ENCODE measurements around the gene IGFBP4. TPM values are rescaled to one million over a fixed set of nuclear protein-coding genes. Genes with fewer than 3 reads are reported as not detected.

The IGFBP4 gene
- polyA plus RNA-seq, 1 experiment, result 1,200 TPM

GRCh38 chr17:40469805-40470675, 26.8 kb downstream of the IGFBP4 start:
- H3K4me3 ChIP-seq (ENCODE audit: low read depth, low read length), result no peak overlapping the region

GRCh38 chr17:40470932-40471828, 27.9 kb downstream of the IGFBP4 start:
- TF ChIP-seq CTCF (IDR thresholded peaks at IDR 0.05; ENCODE audit: insufficient read depth, low read depth, low read length), result no peak
- Histone ChIP-seq H3K4me3 (ENCODE audit: low read depth, low read length) (no peak overlapping the region), H3K36me3 (ENCODE audit: control insufficient read depth, insufficient read depth, low read length) (no peaks in the 10 kb centered on the region), H3K27me3 (ENCODE audit: control insufficient read depth, insufficient read depth, low read length) (no peaks in the 10 kb centered on the region)
- ChIA-PET POLR2A (interaction anchor here (0.6 to 1.3 kb wide), 2 partner anchors 20 to 34 kb away, joined by 3 read pairs; no protein-coding TSS in a partner anchor), CTCF (interaction anchor here (0.7 to 3.7 kb wide), 7 partner anchors 11 to 88 kb away, joined by 3 to 18 read pairs (median 5); partner anchors contain the start of gene IGFBP4)
- DNase-seq (ENCODE audit: low read depth), result no peak

More at GRCh38 chr17:40469805-40470675, 26.8 kb downstream of the IGFBP4 start:
- TF ChIP-seq CTCF (IDR thresholded peaks at IDR 0.05; ENCODE audit: insufficient read depth, low read depth, low read length), result no peak
- POLR2A ChIA-PET, result no interaction called here
- no peak for DNase-seq (ENCODE audit: low read depth)
- CTCF ChIA-PET, result interaction anchor here (0.8 to 3.7 kb wide), 3 partner anchors 32 to 90 kb away, joined by 3 to 18 read pairs (median 5); no protein-coding TSS in a partner anchor
- Histone ChIP-seq H3K27me3 (ENCODE audit: control insufficient read depth, insufficient read depth, low read length) (no peaks in the 10 kb centered on the region), H3K36me3 (ENCODE audit: control insufficient read depth, insufficient read depth, low read length) (no peaks in the 10 kb centered on the region)

DNA sequence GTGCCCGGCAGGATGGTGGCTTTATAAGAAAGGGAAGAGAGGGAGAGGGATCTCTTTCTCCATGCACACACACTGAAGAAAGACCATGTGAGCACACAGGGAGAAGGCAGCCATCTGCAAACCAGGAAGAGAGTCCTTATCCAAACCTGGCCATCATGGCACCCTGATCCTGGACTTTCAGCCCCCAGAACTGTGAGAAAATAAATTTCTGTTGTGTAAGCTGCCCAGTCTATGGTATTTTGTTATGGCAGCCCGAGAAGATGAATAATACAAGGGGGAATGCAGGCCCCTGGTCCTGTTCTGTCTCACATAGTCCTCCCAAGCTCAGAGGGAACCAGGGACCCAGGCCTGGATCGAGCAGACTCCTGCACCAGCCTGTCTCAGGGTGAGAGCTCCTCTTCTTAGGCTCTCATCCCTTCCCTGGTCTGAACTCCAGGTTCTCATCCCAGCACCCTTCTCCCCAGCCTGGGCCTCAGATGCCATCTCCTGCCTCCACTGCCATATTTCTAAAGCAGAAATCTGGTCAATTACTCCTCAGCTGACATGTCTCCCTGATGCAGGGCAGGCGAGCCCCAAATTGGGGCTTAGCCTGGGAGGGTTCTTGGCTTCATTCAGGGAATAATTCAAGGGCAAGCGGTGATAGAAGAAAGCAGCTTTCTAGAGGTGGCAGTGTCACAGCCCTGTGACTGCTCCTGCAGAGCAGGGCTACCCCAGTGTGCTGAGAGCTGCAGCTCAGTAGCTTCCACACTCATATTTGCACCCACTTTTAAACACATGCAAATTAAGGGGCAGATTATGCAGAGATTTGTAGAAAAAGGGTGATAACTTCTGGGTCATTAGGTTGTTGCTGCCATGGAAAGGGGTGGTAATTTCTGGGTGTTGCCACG, 28.8 kb downstream of the IGFBP4 start:
- no peaks in the 10 kb centered on the region for H3K36me3 ChIP-seq (ENCODE audit: control insufficient read depth, insufficient read depth, low read length)
- no peak overlapping the region for H3K4me3 ChIP-seq (ENCODE audit: low read depth, low read length)
- no peak for DNase-seq (ENCODE audit: low read depth)
- POLR2A ChIA-PET, result interaction anchor here (0.6 to 1.3 kb wide), 3 partner anchors 18 to 33 kb away, joined by 3 read pairs; no protein-coding TSS in a partner anchor
- no peaks in the 10 kb centered on the region for H3K27me3 ChIP-seq (ENCODE audit: control insufficient read depth, insufficient read depth, low read length)
- no peak for TF ChIP-seq CTCF (IDR thresholded peaks at IDR 0.05; ENCODE audit: insufficient read depth, low read depth, low read length)
- CTCF ChIA-PET, result interaction anchor here (0.7 to 3.7 kb wide), 9 partner anchors 10 to 113 kb away, joined by 3 to 18 read pairs (median 4); partner anchors contain the start of gene IGFBP4

DNA sequence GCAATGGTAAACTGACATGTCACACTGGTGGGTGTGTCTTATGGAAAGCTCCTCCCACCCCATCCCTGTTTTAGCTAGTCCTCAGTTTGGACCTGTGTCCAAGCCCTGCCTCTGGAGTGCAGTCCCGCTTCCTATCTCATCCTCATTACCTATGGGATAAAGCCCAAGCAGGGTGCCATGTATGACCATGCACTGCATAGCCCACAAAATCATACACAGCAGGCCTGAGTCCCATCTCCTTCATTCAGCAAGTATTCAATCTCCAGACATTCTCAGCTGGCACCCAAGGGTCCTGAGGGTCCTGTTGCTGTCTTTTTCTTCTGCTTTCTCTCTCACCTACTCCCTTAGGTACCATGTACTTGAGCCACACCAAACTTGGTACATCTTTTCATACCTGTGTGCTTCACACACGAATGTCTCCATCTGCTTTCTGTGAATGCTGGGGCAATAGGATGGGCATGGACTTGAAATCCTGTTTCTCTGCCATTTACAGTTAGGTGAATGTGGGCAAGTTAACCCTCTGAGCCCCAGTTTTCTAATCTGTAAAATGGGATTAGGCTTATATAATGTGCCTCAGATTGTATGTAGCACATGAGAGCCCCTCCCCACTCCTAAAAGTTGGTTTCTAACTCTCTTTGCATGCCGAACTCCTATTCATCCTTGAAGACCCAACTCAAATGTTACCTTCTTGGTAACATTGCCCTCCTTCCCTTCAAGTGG, 29.6 kb downstream of the IGFBP4 start:
- no peak overlapping the region for H3K4me3 ChIP-seq (ENCODE audit: low read depth, low read length)
- no peaks in the 10 kb centered on the region for H3K27me3 ChIP-seq (ENCODE audit: control insufficient read depth, insufficient read depth, low read length)
- POLR2A ChIA-PET, result interaction anchor here (0.6 to 1.3 kb wide), 2 partner anchors 17 to 22 kb away, joined by 3 read pairs; no protein-coding TSS in a partner anchor
- no peak for TF ChIP-seq CTCF (IDR thresholded peaks at IDR 0.05; ENCODE audit: insufficient read depth, low read depth, low read length)
- CTCF ChIA-PET, result interaction anchor here (1.1 to 3.7 kb wide), 7 partner anchors 9 to 114 kb away, joined by 3 to 18 read pairs (median 4); partner anchors contain the start of gene IGFBP4
- DNase-seq (ENCODE audit: low read depth), result no peak
- no peaks in the 10 kb centered on the region for H3K36me3 ChIP-seq (ENCODE audit: control insufficient read depth, insufficient read depth, low read length)

Measured in BJ (cell line).